Mesendoderm (in vitro differentiated cells): Measurements from ENCODE around the gene HOXB9.

Source experiments
- DNase-seq: peaks from one replicate; pipeline ENCODE4 v3.0.0; 2013
- H2AK5ac ChIP-seq: 2 replicates; pipeline ENCODE4 v1.6.1; 2013; ENCODE audit warnings: low read length, inconsistent platforms
- H2BK120ac ChIP-seq: 2 replicates; pipeline ENCODE4 v1.6.1; 2013; ENCODE audit warnings: low read depth, mild to moderate bottlenecking, low read length, moderate library complexity, mixed read lengths
- H2BK15ac ChIP-seq: replicated peaks from 2 replicates; pipeline ENCODE4 v1.6.1; 2013; ENCODE audit warnings: low read depth, mild to moderate bottlenecking, moderate library complexity
- H2BK5ac ChIP-seq: 2 replicates; pipeline ENCODE4 v1.6.1; 2013; ENCODE audit warnings: low read length, inconsistent platforms
- H3K18ac ChIP-seq: 2 replicates; pipeline ENCODE4 v1.6.1; 2013; ENCODE audit warnings: mild to moderate bottlenecking, low read length, mixed read lengths
- H3K23ac ChIP-seq: one replicate; pipeline ENCODE4 v1.6.1; 2013; ENCODE audit warnings: low read length
- H3K27ac ChIP-seq: 2 replicates; pipeline ENCODE4 v1.5.1; 2013; ENCODE audit warnings: low read depth, mild to moderate bottlenecking, inconsistent platforms, low read length, moderate library complexity
- H3K27me3 ChIP-seq: 2 replicates; pipeline ENCODE4 v1.6.1; 2013; ENCODE audit warnings: low read length, control low read depth, mild to moderate bottlenecking, inconsistent platforms; ENCODE audit not compliant: insufficient read depth, poor library complexity
- H3K36me3 ChIP-seq: 2 replicates; pipeline ENCODE4 v1.6.1; 2013; ENCODE audit warnings: low read length, inconsistent platforms; ENCODE audit not compliant: control insufficient read depth, insufficient read depth
- H3K4ac ChIP-seq: one replicate; pipeline ENCODE4 v1.6.1; 2013; ENCODE audit warnings: low read depth, mild to moderate bottlenecking, low read length, moderate library complexity
- H3K4me1 ChIP-seq: 2 replicates; pipeline ENCODE4 v1.6.1; 2013; ENCODE audit warnings: low read depth, low read length, inconsistent platforms; ENCODE audit not compliant: control insufficient read depth
- H3K4me2 ChIP-seq: 2 replicates; pipeline ENCODE4 v1.6.1; 2013; ENCODE audit warnings: low read length
- H3K4me3 ChIP-seq: 2 replicates; pipeline ENCODE4 v1.5.1; 2013; ENCODE audit warnings: mild to moderate bottlenecking, low read length
- H3K56ac ChIP-seq: one replicate; pipeline ENCODE4 v1.6.1; 2013; ENCODE audit warnings: low read length
- H3K79me1 ChIP-seq: 2 replicates; pipeline ENCODE4 v1.6.1; 2013; ENCODE audit warnings: low read length, inconsistent platforms
- H3K79me2 ChIP-seq: 2 replicates; pipeline ENCODE4 v1.6.1; 2013; ENCODE audit warnings: mild to moderate bottlenecking, low read length; ENCODE audit not compliant: control insufficient read depth, insufficient read depth
- H3K9ac ChIP-seq: 2 replicates; pipeline ENCODE4 v1.6.1; 2013; ENCODE audit warnings: low read length, inconsistent platforms
- H4K5ac ChIP-seq: one replicate; pipeline ENCODE4 v1.6.1; 2013; ENCODE audit warnings: low read length
- H4K8ac ChIP-seq: one replicate; pipeline ENCODE4 v1.6.1; 2013; ENCODE audit warnings: low read depth, mild to moderate bottlenecking, control low read depth, low read length, moderate library complexity
- WGBS: extraction: QIAGEN DNeasy Blood & Tissue Kit; methylation state at CpG from one replicate; pipeline ENCODE4 v1.1.7; 2013; ENCODE audit warnings: low lambda C conversion rate, missing lambda C conversion rate; ENCODE audit not compliant: insufficient coverage; ENCODE audit errors: extremely low coverage; 5-methylcytosine and 5-hydroxymethylcytosine counted together

HOXB9 gene

GRCh38 chr17:48627118-48627597 is 1.0 kb upstream of the HOXB9 start:
- Histone ChIP-seq H3K79me2 (no peaks in the 10 kb centered on the region), H3K18ac (no peak overlapping the region), H3K9ac (no peak overlapping the region), H2AK5ac (no peak overlapping the region), H3K36me3 (no peaks in the 10 kb centered on the region), H3K4ac (no peak overlapping the region), H3K4me1 (no peaks in the 10 kb centered on the region), H2BK15ac (no peak overlapping the region), H2BK120ac (no peak overlapping the region), H3K27me3 (peaks cover 82% of the 10 kb centered on the region), H2BK5ac (no peak overlapping the region), H3K27ac (no peak overlapping the region), H3K56ac (no peak overlapping the region), H3K23ac (no peak overlapping the region), H3K4me3 (no peak overlapping the region), H4K8ac (no peak overlapping the region), H3K79me1 (no peaks in the 10 kb centered on the region), H3K4me2 (no peak overlapping the region), H4K5ac (no peak overlapping the region)
- no peak for DNase-seq
- WGBS, result no CpG with 5 or more reads among the region's 5 CpGs

- Histone ChIP-seq H4K5ac (no peak overlapping the region), H3K27me3 (peaks cover 82% of the 10 kb centered on the region), H3K79me1 (no peaks in the 10 kb centered on the region), H3K4ac (no peak overlapping the region), H3K4me2 (peak overlapping the region; percentile 83), H3K4me3 (peak overlapping the region; percentile 10), H3K23ac (peak overlapping the region; percentile 49), H3K79me2 (no peaks in the 10 kb centered on the region), H3K9ac (peak overlapping the region; percentile 51), H3K18ac (peak overlapping the region; percentile 81), H2AK5ac (no peak overlapping the region), H3K36me3 (no peaks in the 10 kb centered on the region), H3K4me1 (no peaks in the 10 kb centered on the region), H3K56ac (peak overlapping the region; percentile 74), H4K8ac (no peak overlapping the region), H3K27ac (no peak overlapping the region), H2BK5ac (no peak overlapping the region), H2BK120ac (peak overlapping the region; percentile 31), H2BK15ac (no peak overlapping the region)
- WGBS, result no CpG with 5 or more reads among the region's 69 CpGs
- DNase-seq, result peak; percentile 76
These were observed 488 bp downstream of the HOXB9 start for GRCh38 chr17:48625495-48626244.

GRCh38 chr17:48624544-48625494 is 1.3 kb downstream of the HOXB9 start:
- H3K4ac ChIP-seq, result no peak overlapping the region
- no peak overlapping the region for H3K23ac ChIP-seq
- H3K9ac ChIP-seq, result peak overlapping the region; percentile 51
- no peak overlapping the region for H3K27ac ChIP-seq
- H4K5ac ChIP-seq, result no peak overlapping the region
- H2AK5ac ChIP-seq, result no peak overlapping the region
- WGBS, result no CpG with 5 or more reads among the region's 66 CpGs
- peaks cover 82% of the 10 kb centered on the region for H3K27me3 ChIP-seq
- peak overlapping the region; percentile 81 for H3K18ac ChIP-seq
- H4K8ac ChIP-seq, result no peak overlapping the region
- no peak overlapping the region for H2BK5ac ChIP-seq
- no peaks in the 10 kb centered on the region for H3K36me3 ChIP-seq
- H3K79me2 ChIP-seq, result no peaks in the 10 kb centered on the region
- peak overlapping the region; percentile 83 for H3K4me2 ChIP-seq
- H2BK120ac ChIP-seq, result peak overlapping the region; percentile 31
- H3K79me1 ChIP-seq, result no peaks in the 10 kb centered on the region
- DNase-seq, result peak; percentile 75
- peak overlapping the region; percentile 39 for H2BK15ac ChIP-seq
- no peaks in the 10 kb centered on the region for H3K4me1 ChIP-seq
- H3K56ac ChIP-seq, result peak overlapping the region; percentile 74
- peak overlapping the region; percentile 10 for H3K4me3 ChIP-seq

GRCh38 chr17:48624118-48624517 is 2.0 kb downstream of the HOXB9 start:
- H3K79me1 ChIP-seq, result no peaks in the 10 kb centered on the region
- no peak overlapping the region for H3K4me2 ChIP-seq
- no peak overlapping the region for H3K4ac ChIP-seq
- no peak overlapping the region for H2BK5ac ChIP-seq
- H3K18ac ChIP-seq, result no peak overlapping the region
- H3K79me2 ChIP-seq, result no peaks in the 10 kb centered on the region
- H4K8ac ChIP-seq, result no peak overlapping the region
- no peak overlapping the region for H2BK120ac ChIP-seq
- H4K5ac ChIP-seq, result no peak overlapping the region
- no peak overlapping the region for H2BK15ac ChIP-seq
- H3K9ac ChIP-seq, result no peak overlapping the region
- peaks cover 83% of the 10 kb centered on the region for H3K27me3 ChIP-seq
- H3K4me3 ChIP-seq, result no peak overlapping the region
- WGBS, result no CpG with 5 or more reads among the region's 5 CpGs
- no peak overlapping the region for H3K23ac ChIP-seq
- H3K36me3 ChIP-seq, result no peaks in the 10 kb centered on the region
- no peak overlapping the region for H2AK5ac ChIP-seq
- no peak overlapping the region for H3K56ac ChIP-seq
- H3K27ac ChIP-seq, result no peak overlapping the region
- no peaks in the 10 kb centered on the region for H3K4me1 ChIP-seq
- no peak for DNase-seq

GRCh38 chr17:48623583-48623982 is 2.6 kb downstream of the HOXB9 start:
- Histone ChIP-seq H2BK15ac (no peak overlapping the region), H2BK5ac (no peak overlapping the region), H3K79me1 (no peaks in the 10 kb centered on the region), H3K23ac (no peak overlapping the region), H3K27ac (no peak overlapping the region), H4K5ac (no peak overlapping the region), H3K4me2 (no peak overlapping the region), H3K18ac (no peak overlapping the region), H3K36me3 (no peaks in the 10 kb centered on the region), H4K8ac (no peak overlapping the region), H3K4ac (no peak overlapping the region), H3K4me1 (no peaks in the 10 kb centered on the region), H3K27me3 (peaks cover 82% of the 10 kb centered on the region), H3K9ac (no peak overlapping the region), H3K56ac (no peak overlapping the region), H3K79me2 (no peaks in the 10 kb centered on the region), H2BK120ac (no peak overlapping the region), H2AK5ac (no peak overlapping the region), H3K4me3 (no peak overlapping the region)
- no peak for DNase-seq
- no CpG with 5 or more reads among the region's 4 CpGs for WGBS
